ENCODE data around the gene SNRK.

SNRK gene

GRCh38 chr3:43369404-43370292, 83.3 kb downstream of the SNRK start:
- Histone ChIP-seq H3K36me3 (ENCODE audit: insufficient read depth) (no peaks in the 10 kb centered on the region), H3K9ac (no peak overlapping the region), H3K79me2 (ENCODE audit: insufficient read depth, low read depth) (no peaks in the 10 kb centered on the region), H3K4me2 (no peak overlapping the region), H2AFZ (ENCODE audit: low read depth) (no peak overlapping the region), H3K4me3 (IDR thresholded peaks at IDR 0.05; ENCODE audit: insufficient read depth, low read depth, low read length) (no peak overlapping the region), H4K20me1 (ENCODE audit: insufficient read depth) (no peaks in the 10 kb centered on the region), H3K4me1 (ENCODE audit: low read depth, poor library complexity, severe bottlenecking) (no peaks in the 10 kb centered on the region), H3K27me3 (ENCODE audit: insufficient read depth, low read depth) (no peaks in the 10 kb centered on the region), H3K27ac (no peak overlapping the region)
- no peak for TF ChIP-seq CTCF (conservative IDR thresholded peaks at IDR 0.05; ENCODE audit: low read depth, low read length)

GRCh38 chr3:43370293-43370980, 84.1 kb downstream of the SNRK start:
- Histone ChIP-seq H3K4me1 (ENCODE audit: low read depth, poor library complexity, severe bottlenecking) (no peaks in the 10 kb centered on the region), H2AFZ (ENCODE audit: low read depth) (no peak overlapping the region), H3K9ac (no peak overlapping the region), H3K4me3 (IDR thresholded peaks at IDR 0.05; ENCODE audit: insufficient read depth, low read depth, low read length) (no peak overlapping the region), H3K4me2 (no peak overlapping the region), H4K20me1 (ENCODE audit: insufficient read depth) (no peaks in the 10 kb centered on the region), H3K27me3 (ENCODE audit: insufficient read depth, low read depth) (no peaks in the 10 kb centered on the region), H3K27ac (no peak overlapping the region), H3K79me2 (ENCODE audit: insufficient read depth, low read depth) (no peaks in the 10 kb centered on the region), H3K36me3 (ENCODE audit: insufficient read depth) (no peaks in the 10 kb centered on the region)
- TF ChIP-seq CTCF (conservative IDR thresholded peaks at IDR 0.05; ENCODE audit: low read depth, low read length) = no peak

DNA sequence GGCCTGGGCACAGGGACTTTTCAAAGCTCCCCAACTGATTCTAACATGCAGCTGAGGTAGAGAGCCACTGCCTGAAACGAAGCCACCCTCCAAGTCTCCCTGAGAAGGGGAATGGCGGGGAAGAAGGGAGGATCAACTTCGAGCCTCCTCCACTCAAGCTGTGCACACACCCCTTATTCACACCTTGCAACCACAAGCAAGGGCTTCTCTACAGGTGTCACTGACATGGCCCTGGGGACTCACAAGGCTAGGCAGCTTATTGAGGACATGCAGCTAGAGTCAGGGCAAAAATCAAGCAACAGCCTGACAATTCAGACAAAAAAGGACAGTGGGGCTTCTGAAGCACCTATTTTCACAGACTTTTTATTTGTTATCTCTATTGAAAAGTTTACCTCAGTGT, 85.2 kb downstream of the SNRK start:
- no peak overlapping the region for H3K27ac ChIP-seq
- no peak overlapping the region for H3K9ac ChIP-seq
- H3K4me2 ChIP-seq = no peak overlapping the region
- H2AFZ ChIP-seq (ENCODE audit: low read depth) = no peak overlapping the region
- no peak for TF ChIP-seq CTCF (conservative IDR thresholded peaks at IDR 0.05; ENCODE audit: low read depth, low read length)
- no peaks in the 10 kb centered on the region for H3K79me2 ChIP-seq (ENCODE audit: insufficient read depth, low read depth)
- no peaks in the 10 kb centered on the region for H4K20me1 ChIP-seq (ENCODE audit: insufficient read depth)
- H3K27me3 ChIP-seq (ENCODE audit: insufficient read depth, low read depth) = no peaks in the 10 kb centered on the region
- H3K36me3 ChIP-seq (ENCODE audit: insufficient read depth) = no peaks in the 10 kb centered on the region
- no peak overlapping the region for H3K4me3 ChIP-seq (IDR thresholded peaks at IDR 0.05; ENCODE audit: insufficient read depth, low read depth, low read length)
- no peaks in the 10 kb centered on the region for H3K4me1 ChIP-seq (ENCODE audit: low read depth, poor library complexity, severe bottlenecking)

DNA sequence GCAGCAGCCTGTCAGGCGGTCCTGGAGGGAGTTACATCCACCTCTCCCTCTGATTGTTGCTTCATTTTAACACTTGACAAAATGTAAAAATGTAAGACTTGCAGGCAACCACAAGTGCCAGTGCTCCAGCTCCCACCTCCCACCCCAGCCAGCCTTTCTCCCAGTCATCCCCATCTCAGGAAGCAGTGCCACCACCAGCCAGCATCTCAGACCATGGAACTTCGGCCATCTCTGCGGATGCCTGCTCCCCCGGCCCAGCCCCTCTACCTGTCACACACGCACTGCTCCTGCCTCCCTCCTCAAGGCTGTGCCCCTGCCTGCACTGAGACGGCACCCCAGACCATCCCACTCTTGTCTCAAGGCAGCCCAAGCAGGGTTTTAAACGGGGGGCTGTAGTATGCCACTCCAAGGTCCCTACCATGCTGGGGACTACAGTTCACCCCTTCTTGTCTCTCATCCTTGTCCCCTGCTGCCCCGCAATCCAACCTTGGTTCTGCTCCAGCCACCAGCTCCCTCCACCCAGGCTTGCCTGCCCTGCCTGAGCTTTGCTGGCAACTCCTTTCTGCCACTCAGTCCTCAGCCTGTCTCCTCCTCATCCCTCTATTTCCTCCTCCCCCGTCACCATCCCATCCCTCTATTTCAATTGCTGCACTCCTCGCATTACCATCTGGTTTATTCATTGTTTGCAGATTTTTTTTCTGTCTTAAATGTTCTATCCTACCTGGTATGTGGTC, 85.8 kb downstream of the SNRK start:
- Histone ChIP-seq H2AFZ (ENCODE audit: low read depth) (no peak overlapping the region), H3K9ac (no peak overlapping the region), H4K20me1 (ENCODE audit: insufficient read depth) (no peaks in the 10 kb centered on the region), H3K4me1 (ENCODE audit: low read depth, poor library complexity, severe bottlenecking) (no peaks in the 10 kb centered on the region), H3K4me3 (IDR thresholded peaks at IDR 0.05; ENCODE audit: insufficient read depth, low read depth, low read length) (no peak overlapping the region), H3K36me3 (ENCODE audit: insufficient read depth) (no peaks in the 10 kb centered on the region), H3K4me2 (no peak overlapping the region), H3K79me2 (ENCODE audit: insufficient read depth, low read depth) (no peaks in the 10 kb centered on the region), H3K27ac (no peak overlapping the region), H3K27me3 (ENCODE audit: insufficient read depth, low read depth) (no peaks in the 10 kb centered on the region)
- no peak for TF ChIP-seq CTCF (conservative IDR thresholded peaks at IDR 0.05; ENCODE audit: low read depth, low read length)
